ENCODE data around the gene PHACTR3. TPM values are rescaled to one million over a fixed set of nuclear protein-coding genes. Genes with fewer than 3 reads are reported as not detected.

PHACTR3 gene
- total RNA-seq, 4 donors from 2014 or later: 0.66 to 7.8 TPM; not detected in 2

- TF ChIP-seq, protein P1, sequence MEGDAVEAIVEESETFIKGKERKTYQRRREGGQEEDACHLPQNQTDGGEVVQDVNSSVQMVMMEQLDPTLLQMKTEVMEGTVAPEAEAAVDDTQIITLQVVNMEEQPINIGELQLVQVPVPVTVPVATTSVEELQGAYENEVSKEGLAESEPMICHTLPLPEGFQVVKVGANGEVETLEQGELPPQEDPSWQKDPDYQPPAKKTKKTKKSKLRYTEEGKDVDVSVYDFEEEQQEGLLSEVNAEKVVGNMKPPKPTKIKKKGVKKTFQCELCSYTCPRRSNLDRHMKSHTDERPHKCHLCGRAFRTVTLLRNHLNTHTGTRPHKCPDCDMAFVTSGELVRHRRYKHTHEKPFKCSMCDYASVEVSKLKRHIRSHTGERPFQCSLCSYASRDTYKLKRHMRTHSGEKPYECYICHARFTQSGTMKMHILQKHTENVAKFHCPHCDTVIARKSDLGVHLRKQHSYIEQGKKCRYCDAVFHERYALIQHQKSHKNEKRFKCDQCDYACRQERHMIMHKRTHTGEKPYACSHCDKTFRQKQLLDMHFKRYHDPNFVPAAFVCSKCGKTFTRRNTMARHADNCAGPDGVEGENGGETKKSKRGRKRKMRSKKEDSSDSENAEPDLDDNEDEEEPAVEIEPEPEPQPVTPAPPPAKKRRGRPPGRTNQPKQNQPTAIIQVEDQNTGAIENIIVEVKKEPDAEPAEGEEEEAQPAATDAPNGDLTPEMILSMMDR (IDR thresholded peaks at IDR 0.05; ENCODE audit: low read depth): no peak
Measured at GRCh38 chr20:59802471-59803221, 198.3 kb downstream of the PHACTR3 start.

DNA sequence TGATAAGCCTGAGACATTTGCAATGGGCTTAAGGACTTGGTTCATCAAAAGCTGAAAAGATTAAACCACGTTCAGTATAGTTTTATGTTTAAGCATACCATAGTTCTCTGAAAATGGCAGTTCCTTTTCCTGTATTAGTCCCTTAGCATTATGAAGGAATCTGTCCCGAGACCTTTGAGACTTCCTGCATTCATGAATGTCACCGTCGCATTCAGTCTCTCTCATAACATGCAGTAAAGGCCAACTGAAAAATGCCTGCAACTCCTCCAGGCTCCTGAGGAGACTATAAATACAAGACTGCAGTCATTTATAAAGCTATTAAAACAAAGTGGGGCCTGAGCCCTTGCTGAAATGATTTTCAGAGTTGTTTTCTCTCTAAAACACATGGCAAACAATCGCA lies 200.0 kb downstream of the PHACTR3 start:
- TF ChIP-seq, protein P1 (IDR thresholded peaks at IDR 0.05; ENCODE audit: low read depth): no peak

DNA sequence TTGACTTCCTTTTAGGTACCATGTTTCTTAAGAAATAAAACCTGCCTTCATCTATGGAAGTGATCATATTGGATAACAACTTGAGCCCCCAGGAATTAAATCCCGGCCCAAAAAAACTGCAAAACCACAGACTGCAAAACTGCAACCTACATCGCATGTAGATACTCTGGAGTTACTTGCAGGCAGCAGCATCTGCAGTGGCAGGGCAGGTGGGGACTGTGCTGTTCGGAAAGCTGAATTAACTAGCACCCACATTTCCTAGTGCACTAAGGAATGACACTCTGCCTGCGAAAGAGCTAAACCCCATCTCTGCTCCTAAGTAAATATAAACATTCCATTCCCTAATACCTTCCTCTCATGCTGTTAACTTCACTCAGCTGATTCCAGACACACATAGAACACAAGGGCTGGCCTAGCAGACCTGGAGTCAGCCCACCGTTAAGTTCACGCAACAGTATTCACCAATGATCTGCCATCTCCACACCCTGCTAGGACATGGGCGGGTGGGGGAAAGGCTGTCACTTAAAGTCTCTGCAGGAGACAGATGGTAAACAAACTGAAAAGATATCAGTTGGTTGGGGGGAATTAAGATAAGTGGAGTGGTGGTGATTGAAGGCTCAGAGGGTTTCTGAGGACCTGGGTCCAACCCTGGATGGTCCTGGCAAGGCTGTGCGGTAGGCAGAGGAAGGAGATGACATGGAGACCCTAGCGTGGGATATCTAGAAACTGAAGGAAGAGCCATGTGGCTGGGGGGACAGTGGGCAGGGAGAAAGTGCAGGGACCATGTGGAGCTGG lies 200.7 kb downstream of the PHACTR3 start:
- TF ChIP-seq, protein P1 (IDR thresholded peaks at IDR 0.05; ENCODE audit: low read depth): no peak

DNA sequence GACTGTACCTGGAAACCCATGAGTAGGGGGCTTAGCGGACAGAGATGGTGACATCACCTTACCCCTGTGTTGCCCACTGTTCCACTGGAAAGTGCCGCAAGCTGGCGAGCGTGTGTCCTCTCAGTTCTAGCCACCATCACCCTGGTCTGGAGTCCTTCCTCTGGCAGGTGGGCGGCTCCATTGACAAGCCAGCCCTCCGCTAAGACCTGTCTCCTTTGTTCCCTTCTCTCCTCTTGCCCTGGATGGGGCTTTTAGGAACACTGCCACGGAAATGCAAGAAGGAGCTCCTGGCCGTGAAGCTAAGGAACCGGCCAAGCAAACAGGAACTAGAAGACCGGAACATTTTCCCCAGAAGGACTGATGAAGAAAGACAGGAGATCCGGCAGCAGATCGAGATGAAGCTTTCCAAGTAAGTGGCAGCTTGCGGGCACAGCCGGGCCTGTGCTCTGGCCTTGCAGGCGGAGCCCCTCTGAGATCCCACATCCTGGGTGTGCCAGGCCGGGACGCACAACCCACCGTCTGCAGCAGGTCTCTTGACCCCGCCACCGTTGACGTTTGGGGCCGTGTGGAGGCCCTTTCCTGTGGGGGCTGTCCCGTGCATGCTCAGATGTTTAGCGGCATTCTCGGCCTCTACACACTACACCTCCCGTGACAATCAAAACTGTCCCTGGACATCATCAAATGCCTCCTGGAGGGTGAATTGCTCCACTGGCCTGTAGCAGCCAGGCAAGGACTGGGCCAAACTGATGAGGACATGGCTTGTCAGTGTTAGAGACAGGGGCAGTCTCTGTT lies 201.6 kb downstream of the PHACTR3 start:
- TF ChIP-seq, protein P1 (IDR thresholded peaks at IDR 0.05; ENCODE audit: low read depth): no peak

GRCh38 chr20:59806578-59806975 lies 202.2 kb downstream of the PHACTR3 start:
- TF ChIP-seq, protein P1 (IDR thresholded peaks at IDR 0.05; ENCODE audit: low read depth): no peak

- TF ChIP-seq, protein P1 (IDR thresholded peaks at IDR 0.05; ENCODE audit: low read depth): no peak
Measured at GRCh38 chr20:59807909-59808728, 203.8 kb downstream of the PHACTR3 start.

Measured in subcutaneous adipose tissue (tissue), 4 donors.